GM18861 (cell line): Measurements from ENCODE around the gene IGIP.

Source experiments
- ATAC-seq: cut with Tn5 transposase; IDR thresholded peaks from one replicate; pipeline ENCODE4 v1.9.1; 2021; ENCODE audit not compliant: unreplicated experiment

IGIP gene

GRCh38 chr5:140162275-140162674, 36.5 kb downstream of the IGIP start:
- ATAC-seq = no peak

DNA sequence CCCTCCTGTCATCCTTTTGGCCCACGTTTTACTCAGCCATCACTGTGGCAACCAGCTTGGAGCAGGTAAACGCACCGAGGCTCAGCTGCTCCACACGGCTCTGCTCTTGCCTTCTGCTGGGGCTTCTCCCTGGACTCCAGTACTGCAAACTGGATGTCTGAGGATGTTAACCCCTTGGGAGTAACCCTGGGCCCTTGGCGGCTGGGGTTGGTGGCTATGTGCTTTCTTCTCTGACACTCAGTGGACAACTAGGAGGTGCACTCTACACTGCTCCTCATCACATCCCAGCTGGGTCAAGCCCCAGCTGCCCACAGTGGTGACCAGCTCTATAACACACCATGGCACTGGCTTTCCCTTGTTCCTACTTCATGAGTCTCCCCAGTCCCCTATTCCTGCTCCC, 37.0 kb downstream of the IGIP start:
- no peak for ATAC-seq

DNA sequence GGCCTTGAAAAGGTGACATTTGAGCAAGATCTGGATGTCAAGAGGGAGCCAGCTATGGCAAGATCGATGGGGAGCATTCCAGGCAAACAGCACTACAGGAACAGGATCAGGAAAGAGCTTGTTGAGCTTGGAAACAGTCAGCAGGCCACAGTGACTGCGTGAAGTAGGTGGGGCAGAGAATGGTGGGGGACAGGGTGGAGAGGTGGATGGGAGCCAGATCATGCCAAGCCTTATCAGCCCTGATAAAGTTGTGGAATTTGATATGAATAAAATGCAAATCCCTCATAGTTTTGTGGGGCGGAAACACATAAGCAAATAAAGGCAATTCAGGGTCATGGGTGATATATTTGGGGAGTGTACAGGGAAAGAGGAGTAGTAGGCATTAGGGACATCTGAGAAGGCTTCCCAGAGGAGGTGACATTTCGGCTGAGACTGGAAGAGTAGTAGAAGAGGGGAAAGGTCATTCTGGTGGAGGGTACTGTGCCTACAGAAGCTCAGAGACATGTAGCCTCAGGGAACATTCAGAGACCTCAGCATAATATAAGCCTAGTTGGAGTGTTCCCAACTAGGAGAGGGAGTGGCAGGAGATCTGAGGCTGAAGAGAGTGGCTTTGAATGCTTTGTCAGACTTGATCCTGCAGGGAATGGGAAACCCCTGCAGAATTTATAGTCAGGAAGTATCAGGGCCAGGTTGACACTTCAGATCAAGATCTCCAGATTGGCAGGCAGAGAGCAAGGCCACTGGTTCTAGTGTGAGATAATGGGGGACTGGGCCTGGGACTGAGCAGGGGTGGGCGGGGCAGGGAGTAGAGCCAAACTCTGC, 39.6 kb downstream of the IGIP start:
- no peak for ATAC-seq

DNA sequence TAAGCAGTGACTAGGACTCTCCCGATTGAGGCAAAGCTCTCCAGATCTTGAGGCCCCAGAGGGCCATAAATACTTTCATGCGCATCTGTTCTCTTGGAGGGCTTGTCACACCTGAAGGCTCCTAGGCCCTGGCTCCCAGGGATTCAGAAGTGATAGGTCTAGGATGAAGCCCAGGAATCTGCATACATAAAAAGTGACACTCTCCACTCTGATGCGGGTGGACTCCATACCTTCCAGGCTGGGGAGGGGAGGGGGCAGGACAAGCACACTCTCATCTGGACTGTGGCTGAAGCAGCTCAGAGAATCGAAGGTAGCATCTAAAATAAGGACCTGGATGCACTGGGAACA, 40.2 kb downstream of the IGIP start:
- no peak for ATAC-seq

GRCh38 chr5:140166911-140167310, 41.2 kb downstream of the IGIP start:
- ATAC-seq = no peak

- no peak for ATAC-seq
These were observed 42.6 kb downstream of the IGIP start for GRCh38 chr5:140168371-140168770.

GRCh38 chr5:140169410-140169809, 43.7 kb downstream of the IGIP start:
- no peak for ATAC-seq

DNA sequence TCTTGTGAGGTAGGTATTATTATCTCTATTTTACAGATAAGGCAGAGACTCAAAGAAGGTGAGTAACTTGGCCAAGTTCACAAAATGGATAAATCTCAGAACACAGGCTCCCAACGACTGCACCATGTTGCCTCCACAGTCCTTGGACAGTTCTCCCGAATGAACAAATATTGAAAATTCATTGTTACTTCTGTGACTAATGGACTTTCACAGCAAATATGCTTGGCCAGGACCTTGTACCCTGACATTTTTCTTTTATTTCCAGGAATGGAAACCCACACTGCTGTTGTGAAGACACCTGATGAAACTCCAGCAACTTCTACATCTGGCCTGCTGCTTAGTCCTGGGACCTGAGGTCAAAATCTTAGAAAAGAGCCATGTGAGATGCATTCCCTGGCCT, 46.7 kb downstream of the IGIP start:
- no peak for ATAC-seq

DNA sequence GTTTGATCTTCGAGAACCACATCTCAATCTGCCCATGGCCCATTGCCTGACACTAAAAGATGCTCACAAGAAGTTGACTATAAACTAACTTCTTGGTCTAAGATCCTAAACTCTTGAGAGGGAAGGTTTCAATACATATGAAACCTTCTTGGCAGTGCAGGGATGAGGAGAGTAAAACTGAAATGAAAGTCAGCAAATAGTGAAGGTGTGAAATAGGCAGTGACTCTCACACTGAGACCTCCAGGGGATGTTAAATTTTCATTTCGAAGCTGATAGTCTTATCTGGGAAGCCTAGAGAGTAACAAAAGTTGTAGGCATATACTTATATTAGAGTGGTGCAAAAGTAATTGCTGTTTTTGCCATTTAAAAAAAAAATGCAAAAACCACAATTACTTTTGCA, 48.3 kb downstream of the IGIP start:
- no peak for ATAC-seq

GRCh38 chr5:140174465-140175366, 49.0 kb downstream of the IGIP start, which contains the start of gene CYSTM1:
TSS of gene CYSTM1 (plus strand) at chr5:140175188. CDS start at chr5:140194466, 19,278 bp downstream.
- peak; percentile 86 for ATAC-seq

- ATAC-seq = peak; percentile 26
These were observed 49.8 kb downstream of the IGIP start for GRCh38 chr5:140175367-140176030.

GRCh38 chr5:140176031-140176387, 50.3 kb downstream of the IGIP start:
- ATAC-seq = no peak

- ATAC-seq = no peak
These were observed 52.3 kb downstream of the IGIP start for GRCh38 chr5:140178086-140178410.

GRCh38 chr5:140178482-140179116, 52.9 kb downstream of the IGIP start:
- ATAC-seq = no peak
